CD4-positive, alpha-beta T cell treated with Interleukin-15 for 1 hour (primary cell): Measurements from ENCODE around the gene CD19.
"Not testable (repeated sequence)": the region's sequence is repeated elsewhere in the genome, so short reads cannot be mapped to it uniquely, and the experiment has no call there.

Experiments
- DNase-seq: peaks from one replicate; pipeline ENCODE4 v3.0.0-alpha.2; 2020

The CD19 gene

GRCh38 chr16:28931801-28932225 is at the start of gene CD19:
CD19 (plus strand) TSS chr16:28931971; CDS start chr16:28932001, 30 bp downstream.
- DNase-seq = peak; percentile 32

GRCh38 chr16:28882551-28883160 is 49.1 kb upstream of the CD19 start:
- DNase-seq = no peak

- DNase-seq = no peak
These were observed 48.4 kb upstream of the CD19 start for GRCh38 chr16:28883221-28883996.

GRCh38 chr16:28884045-28884444 is 47.7 kb upstream of the CD19 start:
- DNase-seq = no peak

- no peak for DNase-seq
These were observed 44.8 kb upstream of the CD19 start for GRCh38 chr16:28886945-28887344.

GRCh38 chr16:28890355-28890754 is 41.4 kb upstream of the CD19 start:
- DNase-seq = not testable (repeated sequence)

- DNase-seq = no peak
These were observed 39.5 kb upstream of the CD19 start for GRCh38 chr16:28891964-28892890.

- no peak for DNase-seq
These were observed 38.5 kb upstream of the CD19 start for GRCh38 chr16:28893291-28893690.

- DNase-seq = no peak
These were observed 36.2 kb upstream of the CD19 start for GRCh38 chr16:28895609-28896008.

- no peak for DNase-seq
These were observed 33.9 kb upstream of the CD19 start for GRCh38 chr16:28897826-28898225.

GRCh38 chr16:28898266-28898665 is 33.5 kb upstream of the CD19 start:
- DNase-seq = no peak

- DNase-seq = no peak
These were observed 32.8 kb upstream of the CD19 start for GRCh38 chr16:28898942-28899341.

- no peak for DNase-seq
These were observed 31.7 kb upstream of the CD19 start for GRCh38 chr16:28899882-28900590.

GRCh38 chr16:28900601-28901000 is 31.2 kb upstream of the CD19 start:
- no peak for DNase-seq

- no peak for DNase-seq
These were observed 29.9 kb upstream of the CD19 start for GRCh38 chr16:28901862-28902261.

- no peak for DNase-seq
These were observed 28.9 kb upstream of the CD19 start for GRCh38 chr16:28902909-28903308.

GRCh38 chr16:28903344-28904042 is 28.3 kb upstream of the CD19 start:
- no peak for DNase-seq

GRCh38 chr16:28904363-28904762 is 27.4 kb upstream of the CD19 start:
- DNase-seq = no peak

GRCh38 chr16:28904828-28905227 is 26.9 kb upstream of the CD19 start:
- no peak for DNase-seq

- no peak for DNase-seq
These were observed 26.5 kb upstream of the CD19 start for GRCh38 chr16:28905229-28905754.

GRCh38 chr16:28905800-28906372 is 25.9 kb upstream of the CD19 start:
- DNase-seq = no peak
